IPS DF 6.9 (cell line): ENCODE results near the gene FAM131B.
"Not testable (repeated sequence)": the region's sequence is repeated elsewhere in the genome, so short reads cannot be mapped to it uniquely, and the experiment has no call there.

Experiments
- DNase-seq: peaks from one replicate; pipeline ENCODE4 v3.0.0-alpha.2; 2013; ENCODE audit warnings: low read depth, low spot score
- H3K27ac ChIP-seq: one replicate; pipeline ENCODE4 v1.5.1; 2013; ENCODE audit warnings: low read length, control low read depth
- H3K27me3 ChIP-seq: 2 replicates; pipeline ENCODE4 v1.6.1; 2013; ENCODE audit warnings: mild to moderate bottlenecking, low read length; ENCODE audit not compliant: control insufficient read depth, insufficient read depth
- H3K36me3 ChIP-seq: 2 replicates; pipeline ENCODE4 v1.6.1; 2013; ENCODE audit warnings: low read length; ENCODE audit not compliant: control insufficient read depth, insufficient read depth
- H3K4me1 ChIP-seq: 2 replicates; pipeline ENCODE4 v1.6.1; 2013; ENCODE audit warnings: low read length; ENCODE audit not compliant: control insufficient read depth, insufficient read depth
- H3K4me3 ChIP-seq: 2 replicates; pipeline ENCODE4 v1.5.1; 2013; ENCODE audit warnings: mild to moderate bottlenecking, low read length
- H3K9me3 ChIP-seq: 2 replicates; pipeline ENCODE4 v1.6.1; 2013; ENCODE audit warnings: low read length, inconsistent platforms; ENCODE audit not compliant: control insufficient read depth, insufficient read depth
- WGBS: extraction: QIAGEN DNeasy Blood & Tissue Kit; methylation state at CpG from one replicate; pipeline ENCODE4 v1.1.7; 2013; ENCODE audit warnings: mixed read lengths, missing lambda C conversion rate; ENCODE audit not compliant: insufficient read length, insufficient coverage; 5-methylcytosine and 5-hydroxymethylcytosine counted together

Gene FAM131B

DNA sequence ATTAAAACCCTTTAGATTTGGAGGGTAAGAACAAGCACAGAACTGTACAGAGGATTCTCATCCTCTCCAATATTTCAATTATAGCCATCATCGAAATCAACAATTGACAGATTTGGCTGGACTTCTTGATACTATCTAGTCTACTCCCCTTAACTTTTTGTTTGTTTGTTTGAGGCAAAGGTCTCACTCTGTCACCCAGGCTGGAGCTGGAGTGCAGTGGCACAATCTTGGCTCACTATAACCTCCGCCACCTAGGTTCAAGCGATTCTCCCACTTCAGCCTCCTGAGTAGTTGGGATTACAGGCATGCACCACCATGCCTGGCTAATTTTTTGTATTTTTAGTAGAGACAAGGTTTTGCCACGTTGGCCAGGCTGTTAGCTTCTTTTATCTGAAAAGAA, 39.7 kb upstream of the FAM131B start:
- WGBS, result no CpG with 5 or more reads among the region's 4 CpGs
- H3K27ac ChIP-seq, H3K4me3 ChIP-seq, H3K27me3 ChIP-seq, H3K9me3 ChIP-seq, DNase-seq: not testable (repeated sequence)
- Histone ChIP-seq H3K4me1 (peaks cover 11% of the 10 kb centered on the region), H3K36me3 (peaks cover 45% of the 10 kb centered on the region)

GRCh38 chr7:143401265-143401664, 38.8 kb upstream of the FAM131B start:
- WGBS, result no CpG with 5 or more reads among the region's 12 CpGs
- peaks cover 49% of the 10 kb centered on the region for H3K36me3 ChIP-seq

GRCh38 chr7:143399642-143400041, 37.1 kb upstream of the FAM131B start:
- WGBS, result no CpG with 5 or more reads among the region's 20 CpGs
- H3K9me3 ChIP-seq, result no peaks in the 10 kb centered on the region
- H3K27me3 ChIP-seq, result no peaks in the 10 kb centered on the region
- DNase-seq, result no peak
- no peak overlapping the region for H3K4me3 ChIP-seq
- peaks cover 62% of the 10 kb centered on the region for H3K36me3 ChIP-seq
- H3K27ac ChIP-seq, result no peak overlapping the region
- H3K4me1 ChIP-seq, result no peaks in the 10 kb centered on the region

More at GRCh38 chr7:143401265-143401664, 38.8 kb upstream of the FAM131B start:
- Histone ChIP-seq H3K27ac (no peak overlapping the region), H3K4me1 (peaks cover 4% of the 10 kb centered on the region), H3K9me3 (no peaks in the 10 kb centered on the region), H3K4me3 (no peak overlapping the region), H3K27me3 (no peaks in the 10 kb centered on the region)
- DNase-seq, result no peak

GRCh38 chr7:143399151-143399550, 36.6 kb upstream of the FAM131B start:
- Histone ChIP-seq H3K27me3 (no peaks in the 10 kb centered on the region), H3K9me3 (no peaks in the 10 kb centered on the region), H3K36me3 (peaks cover 64% of the 10 kb centered on the region), H3K27ac (no peak overlapping the region), H3K4me1 (no peaks in the 10 kb centered on the region), H3K4me3 (no peak overlapping the region)
- no peak for DNase-seq
- WGBS, result no CpG with 5 or more reads among the region's 8 CpGs

- WGBS, result no CpG with 5 or more reads among the region's 14 CpGs
- no peaks in the 10 kb centered on the region for H3K27me3 ChIP-seq
- peaks cover 69% of the 10 kb centered on the region for H3K36me3 ChIP-seq
- no peaks in the 10 kb centered on the region for H3K4me1 ChIP-seq
- H3K9me3 ChIP-seq, result no peaks in the 10 kb centered on the region
- no peak overlapping the region for H3K4me3 ChIP-seq
- no peak overlapping the region for H3K27ac ChIP-seq
- DNase-seq, result no peak
Measured at GRCh38 chr7:143398616-143399015, 36.1 kb upstream of the FAM131B start.

GRCh38 chr7:143397710-143398530, 35.4 kb upstream of the FAM131B start:
- H3K9me3 ChIP-seq, result no peaks in the 10 kb centered on the region
- H3K27ac ChIP-seq, result no peak overlapping the region
- no peaks in the 10 kb centered on the region for H3K4me1 ChIP-seq
- H3K27me3 ChIP-seq, result no peaks in the 10 kb centered on the region
- H3K36me3 ChIP-seq, result peaks cover 76% of the 10 kb centered on the region
- WGBS, result no CpG with 5 or more reads among the region's 16 CpGs
- no peak overlapping the region for H3K4me3 ChIP-seq
- no peak for DNase-seq

- WGBS, result no CpG with 5 or more reads among the region's 28 CpGs
- Histone ChIP-seq H3K36me3 (peaks cover 81% of the 10 kb centered on the region), H3K4me1 (no peaks in the 10 kb centered on the region), H3K27ac (no peak overlapping the region), H3K9me3 (no peaks in the 10 kb centered on the region), H3K27me3 (no peaks in the 10 kb centered on the region), H3K4me3 (no peak overlapping the region; the same call in 1 of the 2 replicates)
- no peak for DNase-seq
Measured at GRCh38 chr7:143396625-143397556, 34.4 kb upstream of the FAM131B start.

DNA sequence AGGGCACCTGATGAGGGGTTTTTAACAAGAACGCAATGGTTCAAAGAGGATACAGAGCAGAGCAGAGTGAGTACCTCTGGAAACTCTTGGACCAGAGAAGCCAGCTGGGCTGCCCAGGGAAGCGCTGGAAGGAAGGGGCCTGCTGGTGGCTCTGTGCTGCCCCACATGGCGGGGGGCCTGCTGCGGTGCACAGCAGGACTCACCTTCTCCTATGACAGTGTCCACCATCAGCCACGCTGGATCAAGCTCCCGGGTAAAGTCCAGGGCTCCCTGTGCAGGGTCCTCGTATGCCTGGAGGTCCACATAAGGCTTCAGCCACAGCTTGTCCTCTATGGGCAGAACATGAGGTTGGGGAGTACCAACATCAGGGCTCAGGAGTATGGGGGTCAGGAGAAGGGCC, 33.7 kb upstream of the FAM131B start:
- Histone ChIP-seq H3K9me3 (no peaks in the 10 kb centered on the region), H3K4me1 (no peaks in the 10 kb centered on the region), H3K36me3 (peaks cover 81% of the 10 kb centered on the region), H3K4me3 (no peak overlapping the region), H3K27me3 (no peaks in the 10 kb centered on the region), H3K27ac (no peak overlapping the region)
- no CpG with 5 or more reads among the region's 7 CpGs for WGBS
- no peak for DNase-seq

- peaks cover 81% of the 10 kb centered on the region for H3K36me3 ChIP-seq
- H3K4me3 ChIP-seq, result no peak overlapping the region
- DNase-seq, result no peak
- no peak overlapping the region for H3K27ac ChIP-seq
- no peaks in the 10 kb centered on the region for H3K27me3 ChIP-seq
- no peaks in the 10 kb centered on the region for H3K9me3 ChIP-seq
- H3K4me1 ChIP-seq, result no peaks in the 10 kb centered on the region
- WGBS, result no CpG with 5 or more reads among the region's 21 CpGs
Measured at GRCh38 chr7:143395187-143396149, 33.0 kb upstream of the FAM131B start.

- H3K9me3 ChIP-seq, result no peaks in the 10 kb centered on the region
- H3K4me1 ChIP-seq, result no peaks in the 10 kb centered on the region
- DNase-seq, result no peak
- no peak overlapping the region for H3K27ac ChIP-seq
- no peak overlapping the region for H3K4me3 ChIP-seq
- no peaks in the 10 kb centered on the region for H3K27me3 ChIP-seq
- WGBS, result no CpG with 5 or more reads among the region's 6 CpGs
- peaks cover 80% of the 10 kb centered on the region for H3K36me3 ChIP-seq
Measured at GRCh38 chr7:143394777-143395176, 32.3 kb upstream of the FAM131B start.
